K562 (cell line): ENCODE results near the gene PGPEP1. TPM values are rescaled to one million over a fixed set of nuclear protein-coding genes. Genes with fewer than 3 reads are reported as not detected.
A peak's percentile ranks its signal among the peaks of the same experiment; 100 is the strongest.

Experiments
- ARID1B ChIP-seq: fragments of 450-650 bp; IDR thresholded peaks from 2 replicates; pipeline ENCODE4 v1.6.1; 2016; ENCODE audit warnings: antibody characterized with exemption, mild to moderate bottlenecking, inconsistent platforms
- ATF1 ChIP-seq, 2 experiments: fragments of 450-650 bp in 1 of 2; IDR thresholded peaks; 2 replicates each; pipeline ENCODE4 v1.6.1; 2016; ENCODE audit warnings: missing compliant biosample characterization in 1 of 2, missing genetic modification characterization in 1 of 2
- CREM ChIP-seq: IDR thresholded peaks from 2 replicates; pipeline ENCODE4 v1.6.1; 2014; ENCODE audit warnings: antibody characterized with exemption, low read depth
- JUND ChIP-seq, 2 experiments: IDR thresholded peaks; 2 replicates in 1 of 2; 3 replicates in 1 of 2; pipeline ENCODE4 v1.6.1; 2011; ENCODE audit warnings: borderline replicate concordance in 2 of 2, low read depth in 2 of 2, low read length in 2 of 2, improper control_type of control experiment in 1 of 2, missing biosample characterization in 1 of 2, missing genetic modification characterization in 1 of 2, missing genetic modification reagents in 1 of 2
- MCM3 ChIP-seq: fragments of 450-650 bp; IDR thresholded peaks from 2 replicates; pipeline ENCODE4 v1.6.1; 2016
- RCOR1 ChIP-seq, 2 experiments: IDR thresholded peaks; 2 replicates each; pipeline ENCODE4 v1.6.1; 2012; ENCODE audit warnings: low read depth in 2 of 2, low read length in 2 of 2, borderline replicate concordance in 1 of 2, improper control_type of control experiment in 1 of 2
- SIX5 ChIP-seq, 2 experiments: IDR thresholded peaks; 2 replicates each; pipeline ENCODE4 v1.6.1; 2011; ENCODE audit warnings: low read length in 2 of 2, borderline replicate concordance in 1 of 2, low read depth in 1 of 2, mild to moderate bottlenecking in 1 of 2, moderate library complexity in 1 of 2; ENCODE audit not compliant: insufficient read depth in 1 of 2
- SP1 ChIP-seq: sonication (generic); formaldehyde crosslinking; IDR thresholded peaks from 2 replicates; pipeline ENCODE4 v1.8.1; 2022; ENCODE audit warnings: mild to moderate bottlenecking, missing genetic modification reagents
- ZBTB7A ChIP-seq: IDR thresholded peaks from 2 replicates; pipeline ENCODE4 v1.6.1; 2011; ENCODE audit warnings: low read depth, mild to moderate bottlenecking, low read length, moderate library complexity, borderline replicate concordance; ENCODE audit not compliant: control insufficient read depth
- ZC3H11A ChIP-seq: IDR thresholded peaks from 2 replicates; pipeline ENCODE4 v1.6.1; 2012; ENCODE audit warnings: low read depth, low read length, improper control_type of control experiment
- ZNF384 ChIP-seq: IDR thresholded peaks from 2 replicates; pipeline ENCODE4 v1.6.1; 2012; ENCODE audit warnings: low read depth, low read length, improper control_type of control experiment
- polyA plus RNA-seq, 8 experiments: library from polyadenylated mRNA; depleted of rRNA in 4 of 8; stranded (reverse) in 5 of 8; unstranded in 3 of 8; fragments of >200 nt; fragmentation: Nextera tagmentation in 2 of 8; fragmentation: Illumina TruSeq in 1 of 8; extraction: Ambion mirVana in 2 of 8; extraction: Trizol in 1 of 8; gene quantifications; 2 replicates each; pipeline versions ENCODE4 v1.2.1 to v1.2.3, GENCODE V29; 2011 to 2014; ENCODE audit warnings: inconsistent platforms in 1 of 8, missing spikeins in 1 of 8
- total RNA-seq, 7 experiments: library from RNA; depleted of rRNA in 6 of 7; stranded (reverse); fragments of >200 nt in 6 of 7; fragmentation: Illumina TruSeq in 2 of 7; extraction: Trizol in 2 of 7; gene quantifications; 2 replicates each; pipeline versions ENCODE4 v1.2.1 to v1.2.3, GENCODE V29; 2011 to 2021; ENCODE audit warnings: low replicate concordance in 1 of 7
- TF ChIP-seq, protein P1 (sequence below), 2 experiments: fragments of 250-450 bp in 1 of 2; fragments of 450-650 bp in 1 of 2; sonication (Bioruptor Pico) in 1 of 2; IDR thresholded peaks; 2 replicates each; pipeline versions ENCODE4 v1.6.1 to v1.8.0; 2016 to 2021; ENCODE audit warnings: mild to moderate bottlenecking in 2 of 2, moderate library complexity in 2 of 2, missing compliant biosample characterization in 1 of 2, missing genetic modification characterization in 1 of 2
- TF ChIP-seq, protein P2 (sequence below): fragments of 450-650 bp; IDR thresholded peaks from 2 replicates; pipeline ENCODE4 v1.6.1; 2017; ENCODE audit warnings: antibody characterized with exemption, mild to moderate bottlenecking
- TF ChIP-seq, protein P3 (sequence below): sonication (generic); formaldehyde crosslinking; IDR thresholded peaks from 2 replicates; pipeline ENCODE4 v1.8.0; 2022; ENCODE audit warnings: missing genetic modification reagents, mild to moderate bottlenecking, moderate library complexity, borderline replicate concordance
- TF ChIP-seq, protein P4 (sequence below): sonication (generic); formaldehyde crosslinking; IDR thresholded peaks from 2 replicates; pipeline ENCODE4 v1.8.1; 2023; ENCODE audit warnings: missing genetic modification reagents, mild to moderate bottlenecking, borderline replicate concordance

PGPEP1 gene
- total and polyA plus RNA-seq, 9 of the 15 experiments (the other 6 are each of a cell fraction or from before 2014, with no cell fraction given) = 10.0 to 69.6 (median 33.5) TPM

DNA sequence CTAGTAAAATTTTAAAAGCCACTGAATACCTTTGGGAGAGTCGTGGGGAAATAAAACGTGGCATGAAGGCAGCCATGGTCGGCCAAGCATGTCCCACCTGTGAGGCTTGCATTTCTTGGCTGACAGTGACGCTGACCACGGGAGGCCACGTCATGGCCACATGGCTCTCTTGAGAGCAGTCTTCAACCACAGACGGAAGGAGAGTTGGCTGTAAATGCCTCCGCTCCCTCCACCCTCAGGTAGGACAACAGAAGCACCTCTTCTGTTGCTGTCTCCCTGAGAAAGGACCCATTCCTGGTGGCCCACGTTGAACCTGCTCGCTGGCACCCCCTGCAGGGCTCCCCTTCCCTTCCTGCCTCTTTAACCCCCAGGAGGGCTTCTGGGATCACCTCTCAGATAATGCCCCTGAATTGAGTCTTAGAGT lies 67.7 kb downstream of the PGPEP1 start (continued):
- TF ChIP-seq ZC3H11A (no peak), MCM3 (no peak), ARID1B (0 out of 2 replicates have a peak, but pooled peaks have one; percentile 15), RCOR1 (IDR thresholded peaks at IDR 0.05; ENCODE audit: borderline replicate concordance in 1 of 2, low read depth in 2 of 2, low read length in 2 of 2) (peak in 1 of 2 experiments; percentile 54; a peak in 1 of 4 replicates), JUND (IDR thresholded peaks at IDR 0.05; ENCODE audit: borderline replicate concordance, low read depth, low read length) (peak; percentile 24; the same call in 1 of the 2 replicates), JUND (tag; IDR thresholded peaks at IDR 0.05; ENCODE audit: borderline replicate concordance, low read depth, low read length) (no peak; the same call in 2 of the 3 replicates), SIX5 (IDR thresholded peaks at IDR 0.05; ENCODE audit: borderline replicate concordance in 1 of 2, insufficient read depth in 1 of 2, low read depth in 1 of 2, low read length in 2 of 2) (no peak), SP1 (peak; percentile 52; the same call in 1 of the 2 replicates), CREM (0 out of 2 replicates have a peak, but pooled peaks have one; percentile 36), ATF1 (CRISPR knock-in tag; IDR thresholded peaks at IDR 0.05) (no peak), ATF1 (tag; IDR thresholded peaks at IDR 0.05) (peak; percentile 60; the same call in 1 of the 2 replicates), ZBTB7A (peak; percentile 41; the same call in 1 of the 2 replicates), ZNF384 (0 out of 2 replicates have a peak, but pooled peaks have one; percentile 6)
- TF ChIP-seq, protein P1, sequence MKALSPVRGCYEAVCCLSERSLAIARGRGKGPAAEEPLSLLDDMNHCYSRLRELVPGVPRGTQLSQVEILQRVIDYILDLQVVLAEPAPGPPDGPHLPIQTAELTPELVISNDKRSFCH (CRISPR knock-in tag; IDR thresholded peaks at IDR 0.05) = no peak
- TF ChIP-seq, protein P1 (tag; IDR thresholded peaks at IDR 0.05) = peak; percentile 51; the same call in 1 of the 2 replicates
- TF ChIP-seq, protein P2, sequence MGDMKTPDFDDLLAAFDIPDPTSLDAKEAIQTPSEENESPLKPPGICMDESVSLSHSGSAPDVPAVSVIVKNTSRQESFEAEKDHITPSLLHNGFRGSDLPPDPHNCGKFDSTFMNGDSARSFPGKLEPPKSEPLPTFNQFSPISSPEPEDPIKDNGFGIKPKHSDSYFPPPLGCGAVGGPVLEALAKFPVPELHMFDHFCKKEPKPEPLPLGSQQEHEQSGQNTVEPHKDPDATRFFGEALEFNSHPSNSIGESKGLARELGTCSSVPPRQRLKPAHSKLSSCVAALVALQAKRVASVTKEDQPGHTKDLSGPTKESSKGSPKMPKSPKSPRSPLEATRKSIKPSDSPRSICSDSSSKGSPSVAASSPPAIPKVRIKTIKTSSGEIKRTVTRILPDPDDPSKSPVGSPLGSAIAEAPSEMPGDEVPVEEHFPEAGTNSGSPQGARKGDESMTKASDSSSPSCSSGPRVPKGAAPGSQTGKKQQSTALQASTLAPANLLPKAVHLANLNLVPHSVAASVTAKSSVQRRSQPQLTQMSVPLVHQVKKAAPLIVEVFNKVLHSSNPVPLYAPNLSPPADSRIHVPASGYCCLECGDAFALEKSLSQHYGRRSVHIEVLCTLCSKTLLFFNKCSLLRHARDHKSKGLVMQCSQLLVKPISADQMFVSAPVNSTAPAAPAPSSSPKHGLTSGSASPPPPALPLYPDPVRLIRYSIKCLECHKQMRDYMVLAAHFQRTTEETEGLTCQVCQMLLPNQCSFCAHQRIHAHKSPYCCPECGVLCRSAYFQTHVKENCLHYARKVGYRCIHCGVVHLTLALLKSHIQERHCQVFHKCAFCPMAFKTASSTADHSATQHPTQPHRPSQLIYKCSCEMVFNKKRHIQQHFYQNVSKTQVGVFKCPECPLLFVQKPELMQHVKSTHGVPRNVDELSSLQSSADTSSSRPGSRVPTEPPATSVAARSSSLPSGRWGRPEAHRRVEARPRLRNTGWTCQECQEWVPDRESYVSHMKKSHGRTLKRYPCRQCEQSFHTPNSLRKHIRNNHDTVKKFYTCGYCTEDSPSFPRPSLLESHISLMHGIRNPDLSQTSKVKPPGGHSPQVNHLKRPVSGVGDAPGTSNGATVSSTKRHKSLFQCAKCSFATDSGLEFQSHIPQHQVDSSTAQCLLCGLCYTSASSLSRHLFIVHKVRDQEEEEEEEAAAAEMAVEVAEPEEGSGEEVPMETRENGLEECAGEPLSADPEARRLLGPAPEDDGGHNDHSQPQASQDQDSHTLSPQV = peak; percentile 75
- TF ChIP-seq, protein P3, sequence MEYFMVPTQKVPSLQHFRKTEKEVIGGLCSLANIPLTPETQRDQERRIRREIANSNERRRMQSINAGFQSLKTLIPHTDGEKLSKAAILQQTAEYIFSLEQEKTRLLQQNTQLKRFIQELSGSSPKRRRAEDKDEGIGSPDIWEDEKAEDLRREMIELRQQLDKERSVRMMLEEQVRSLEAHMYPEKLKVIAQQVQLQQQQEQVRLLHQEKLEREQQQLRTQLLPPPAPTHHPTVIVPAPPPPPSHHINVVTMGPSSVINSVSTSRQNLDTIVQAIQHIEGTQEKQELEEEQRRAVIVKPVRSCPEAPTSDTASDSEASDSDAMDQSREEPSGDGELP (CRISPR knock-in tag) = 0 out of 2 replicates have a peak, but pooled peaks have one; percentile 6
- TF ChIP-seq, protein P4, sequence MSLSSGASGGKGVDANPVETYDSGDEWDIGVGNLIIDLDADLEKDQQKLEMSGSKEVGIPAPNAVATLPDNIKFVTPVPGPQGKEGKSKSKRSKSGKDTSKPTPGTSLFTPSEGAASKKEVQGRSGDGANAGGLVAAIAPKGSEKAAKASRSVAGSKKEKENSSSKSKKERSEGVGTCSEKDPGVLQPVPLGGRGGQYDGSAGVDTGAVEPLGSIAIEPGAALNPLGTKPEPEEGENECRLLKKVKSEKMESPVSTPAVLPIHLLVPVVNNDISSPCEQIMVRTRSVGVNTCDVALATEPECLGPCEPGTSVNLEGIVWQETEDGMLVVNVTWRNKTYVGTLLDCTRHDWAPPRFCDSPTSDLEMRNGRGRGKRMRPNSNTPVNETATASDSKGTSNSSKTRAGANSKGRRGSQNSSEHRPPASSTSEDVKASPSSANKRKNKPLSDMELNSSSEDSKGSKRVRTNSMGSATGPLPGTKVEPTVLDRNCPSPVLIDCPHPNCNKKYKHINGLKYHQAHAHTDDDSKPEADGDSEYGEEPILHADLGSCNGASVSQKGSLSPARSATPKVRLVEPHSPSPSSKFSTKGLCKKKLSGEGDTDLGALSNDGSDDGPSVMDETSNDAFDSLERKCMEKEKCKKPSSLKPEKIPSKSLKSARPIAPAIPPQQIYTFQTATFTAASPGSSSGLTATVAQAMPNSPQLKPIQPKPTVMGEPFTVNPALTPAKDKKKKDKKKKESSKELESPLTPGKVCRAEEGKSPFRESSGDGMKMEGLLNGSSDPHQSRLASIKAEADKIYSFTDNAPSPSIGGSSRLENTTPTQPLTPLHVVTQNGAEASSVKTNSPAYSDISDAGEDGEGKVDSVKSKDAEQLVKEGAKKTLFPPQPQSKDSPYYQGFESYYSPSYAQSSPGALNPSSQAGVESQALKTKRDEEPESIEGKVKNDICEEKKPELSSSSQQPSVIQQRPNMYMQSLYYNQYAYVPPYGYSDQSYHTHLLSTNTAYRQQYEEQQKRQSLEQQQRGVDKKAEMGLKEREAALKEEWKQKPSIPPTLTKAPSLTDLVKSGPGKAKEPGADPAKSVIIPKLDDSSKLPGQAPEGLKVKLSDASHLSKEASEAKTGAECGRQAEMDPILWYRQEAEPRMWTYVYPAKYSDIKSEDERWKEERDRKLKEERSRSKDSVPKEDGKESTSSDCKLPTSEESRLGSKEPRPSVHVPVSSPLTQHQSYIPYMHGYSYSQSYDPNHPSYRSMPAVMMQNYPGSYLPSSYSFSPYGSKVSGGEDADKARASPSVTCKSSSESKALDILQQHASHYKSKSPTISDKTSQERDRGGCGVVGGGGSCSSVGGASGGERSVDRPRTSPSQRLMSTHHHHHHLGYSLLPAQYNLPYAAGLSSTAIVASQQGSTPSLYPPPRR (CRISPR knock-in tag) = 0 out of 2 replicates have a peak, but pooled peaks have one; percentile 41
